HG03060 (cell line): ENCODE results near the gene TRABD2B.

ENCODE experiments used
- ATAC-seq: cut with Tn5 transposase; IDR thresholded peaks from one replicate; pipeline ENCODE4 v1.9.1; 2021; ENCODE audit warnings: low read depth, moderate number of reproducible peaks; ENCODE audit not compliant: unreplicated experiment

TRABD2B gene

DNA sequence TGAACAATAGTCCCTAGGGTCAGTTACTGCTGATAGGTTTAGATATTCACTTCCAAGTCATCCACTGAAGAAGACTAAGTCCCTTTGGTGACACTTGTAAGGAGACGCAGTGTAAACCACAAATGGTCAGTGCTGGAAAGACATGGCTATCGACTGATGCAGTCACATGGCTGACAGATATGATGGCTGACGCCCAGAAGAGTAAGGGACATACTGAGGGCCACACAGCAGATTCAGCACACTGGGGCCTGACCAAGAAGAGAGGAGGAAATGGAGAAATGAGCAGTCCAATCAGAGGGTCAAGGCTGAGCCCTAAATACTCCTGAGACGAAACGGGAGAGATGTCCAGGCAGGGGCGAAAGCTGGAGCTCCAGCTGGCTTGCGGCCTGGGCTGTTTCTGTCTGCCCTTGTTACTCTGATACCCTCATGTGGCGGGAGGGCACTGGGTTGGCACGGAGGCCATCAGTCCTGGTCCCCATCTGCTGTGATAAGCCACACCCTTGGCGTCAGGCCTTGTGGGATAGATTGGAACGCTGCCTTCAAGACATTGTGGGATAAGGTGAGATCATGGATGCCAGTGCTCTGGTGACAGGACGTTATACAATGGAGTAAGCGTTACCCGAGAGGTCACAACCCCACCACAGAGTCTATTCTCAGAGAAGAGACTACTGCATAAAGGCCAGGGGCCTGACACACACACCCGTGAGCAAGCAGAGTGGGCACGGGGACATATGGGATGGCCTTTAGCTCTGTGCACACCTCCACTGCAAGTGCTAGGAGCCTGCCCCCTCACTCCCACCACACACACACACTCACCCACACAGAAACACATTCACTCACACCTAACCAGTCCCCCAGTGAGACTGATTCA, 158.4 kb downstream of the TRABD2B start:
- no peak for ATAC-seq

- ATAC-seq = no peak
Measured at GRCh38 chr1:47837866-47838561, 159.2 kb downstream of the TRABD2B start.

GRCh38 chr1:47837056-47837830, 159.9 kb downstream of the TRABD2B start:
- no peak for ATAC-seq

- no peak for ATAC-seq
Measured at GRCh38 chr1:47835409-47835808, 161.8 kb downstream of the TRABD2B start.

DNA sequence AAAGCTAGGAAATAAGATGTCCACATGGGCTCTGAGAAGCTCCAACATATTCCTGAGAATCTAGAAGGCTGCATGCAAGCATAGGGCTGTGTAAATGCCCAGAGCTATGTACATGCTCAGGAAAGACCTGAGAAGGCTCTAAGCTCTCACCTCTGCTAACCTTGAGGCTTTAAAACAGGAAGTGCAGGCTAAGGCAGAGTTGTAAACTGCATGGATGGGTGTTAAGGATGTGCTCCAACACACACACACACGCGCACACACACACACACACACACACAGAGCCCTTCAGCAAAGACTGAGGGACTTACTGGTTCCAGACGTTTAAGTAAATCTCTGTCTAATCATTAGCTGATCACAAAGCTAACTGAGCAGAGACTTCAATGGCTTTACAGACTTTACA, 162.9 kb downstream of the TRABD2B start:
- ATAC-seq = no peak

DNA sequence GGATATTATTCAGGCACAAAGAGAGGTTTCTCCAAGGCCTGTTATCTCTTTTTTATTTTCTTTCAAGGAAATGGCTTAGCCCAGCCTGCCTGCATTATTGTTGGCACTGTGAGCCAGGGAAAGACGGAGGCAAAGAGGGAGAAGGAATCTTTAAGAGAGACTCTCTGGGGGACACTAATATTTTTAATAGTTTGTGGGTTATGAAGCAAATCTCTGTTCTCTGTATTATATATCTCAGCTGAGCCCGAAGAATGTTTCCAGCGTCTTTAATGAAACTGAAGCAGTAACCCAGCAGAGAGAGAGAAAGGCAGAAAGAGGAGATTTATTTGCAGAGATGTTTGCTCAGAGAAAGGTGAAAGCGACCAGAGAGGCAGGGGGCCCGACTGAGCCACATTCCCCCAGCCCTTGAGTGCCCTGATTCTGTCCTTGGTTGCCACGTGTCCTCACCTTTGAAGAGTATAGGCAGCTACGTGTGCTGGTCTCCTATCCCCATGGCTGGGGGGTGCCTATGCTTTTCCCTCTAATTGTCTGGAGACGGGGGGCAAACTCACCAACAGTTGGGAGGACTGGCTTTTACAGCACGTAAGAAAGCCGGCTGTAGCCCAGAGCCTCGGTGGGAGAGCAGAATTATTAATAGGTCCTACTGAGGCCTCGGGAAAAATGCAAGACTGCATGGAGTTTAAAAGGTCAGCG, 166.4 kb downstream of the TRABD2B start:
- ATAC-seq = no peak

DNA sequence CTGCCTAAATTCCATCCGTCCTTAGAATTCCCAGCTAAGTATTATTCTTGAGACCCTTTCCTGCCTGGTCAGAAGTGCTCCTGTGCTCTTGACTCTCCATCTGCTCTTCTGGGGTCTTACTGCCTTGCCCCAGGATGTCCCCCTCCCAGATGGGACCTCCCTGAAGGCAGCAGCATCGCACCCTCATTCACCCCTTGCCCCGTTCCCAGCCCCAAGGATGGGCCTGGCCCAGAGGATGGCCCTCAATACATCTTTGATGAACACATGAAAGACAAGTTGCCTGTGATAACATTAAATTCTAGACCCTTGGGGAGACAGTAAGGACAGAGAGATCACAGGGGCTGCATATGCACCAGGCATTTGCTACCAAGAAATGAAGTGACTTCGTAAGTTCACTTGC, 167.2 kb downstream of the TRABD2B start:
- ATAC-seq = no peak

DNA sequence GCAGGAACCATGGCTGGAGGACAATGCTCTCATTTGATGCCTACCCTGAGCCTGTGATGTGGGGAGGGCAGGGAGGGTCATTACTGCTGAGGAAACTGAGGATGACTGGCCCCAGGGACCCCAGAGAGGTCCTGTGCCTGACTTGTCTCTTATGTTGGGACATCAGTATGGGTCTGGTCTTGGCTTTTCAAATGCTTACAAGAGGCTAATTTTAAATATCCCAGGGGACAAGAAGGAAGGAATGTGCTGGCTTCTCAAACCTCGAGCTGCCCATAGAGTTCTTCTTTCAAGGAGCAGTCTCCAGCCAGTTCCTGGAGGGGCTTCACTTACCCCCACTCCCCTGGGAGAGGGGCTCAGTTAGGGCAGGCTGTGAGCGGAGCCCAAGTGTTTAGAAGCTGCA, 168.2 kb downstream of the TRABD2B start:
- no peak for ATAC-seq

GRCh38 chr1:47827109-47827508, 170.1 kb downstream of the TRABD2B start:
- no peak for ATAC-seq

GRCh38 chr1:47824716-47825115, 172.5 kb downstream of the TRABD2B start:
- no peak for ATAC-seq

GRCh38 chr1:47824297-47824696, 172.9 kb downstream of the TRABD2B start:
- no peak for ATAC-seq

DNA sequence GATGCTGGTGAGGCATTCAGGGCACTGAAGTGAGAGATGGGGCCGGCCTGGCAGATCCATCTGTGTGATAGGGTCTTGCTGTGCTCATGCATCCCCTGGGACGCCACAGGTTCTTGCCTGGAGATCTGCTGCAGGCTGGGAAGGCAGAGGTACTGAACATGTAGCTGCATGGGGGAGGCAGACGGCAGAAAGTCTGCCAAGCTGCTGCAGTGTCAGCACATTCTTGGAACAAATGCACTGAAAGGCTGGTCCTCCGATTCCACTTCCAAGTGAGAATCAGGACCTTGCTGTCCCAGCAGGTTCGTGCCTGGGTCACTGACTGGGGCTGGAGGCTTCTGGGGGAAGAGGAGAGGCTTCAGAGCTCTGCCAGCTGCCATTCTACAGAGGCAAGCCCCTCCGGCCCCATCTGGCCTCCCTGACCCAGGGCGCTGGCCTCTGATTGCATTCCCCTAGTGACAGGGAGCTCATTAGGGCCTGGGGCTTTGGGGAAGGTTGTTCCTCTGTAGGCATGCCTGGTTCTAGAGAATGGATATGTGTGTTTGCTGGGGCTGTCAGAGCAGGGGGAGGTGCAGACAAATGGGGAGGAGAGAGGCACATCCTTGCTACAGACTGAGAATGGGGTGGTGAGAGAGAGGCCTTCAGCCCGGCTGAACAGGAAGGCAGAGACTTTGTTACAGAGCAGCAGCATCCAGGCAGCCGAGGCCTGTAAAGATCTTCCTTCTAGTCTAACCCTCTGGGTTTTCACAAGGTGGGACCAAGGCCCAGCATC, 174.0 kb downstream of the TRABD2B start:
- no peak for ATAC-seq

DNA sequence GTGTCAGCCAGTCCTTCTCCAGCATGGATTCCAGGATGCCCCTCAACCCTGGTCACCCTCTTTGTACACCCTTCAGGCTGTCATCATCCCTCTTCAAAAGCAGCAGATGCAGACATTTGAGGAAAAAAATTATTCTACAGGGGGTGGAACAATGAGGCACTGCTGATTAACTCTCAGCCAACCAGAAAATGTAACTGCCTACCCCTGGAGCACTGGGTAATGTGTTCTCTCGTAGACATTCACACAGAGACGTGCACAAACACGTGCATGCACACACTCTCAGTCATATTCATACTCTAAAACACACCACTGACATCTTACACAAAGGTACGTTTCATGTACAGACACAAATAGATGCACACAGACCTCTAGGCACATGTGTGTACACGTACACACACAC, 175.4 kb downstream of the TRABD2B start:
- ATAC-seq = no peak

GRCh38 chr1:47819574-47819888, 177.7 kb downstream of the TRABD2B start:
- ATAC-seq = no peak

DNA sequence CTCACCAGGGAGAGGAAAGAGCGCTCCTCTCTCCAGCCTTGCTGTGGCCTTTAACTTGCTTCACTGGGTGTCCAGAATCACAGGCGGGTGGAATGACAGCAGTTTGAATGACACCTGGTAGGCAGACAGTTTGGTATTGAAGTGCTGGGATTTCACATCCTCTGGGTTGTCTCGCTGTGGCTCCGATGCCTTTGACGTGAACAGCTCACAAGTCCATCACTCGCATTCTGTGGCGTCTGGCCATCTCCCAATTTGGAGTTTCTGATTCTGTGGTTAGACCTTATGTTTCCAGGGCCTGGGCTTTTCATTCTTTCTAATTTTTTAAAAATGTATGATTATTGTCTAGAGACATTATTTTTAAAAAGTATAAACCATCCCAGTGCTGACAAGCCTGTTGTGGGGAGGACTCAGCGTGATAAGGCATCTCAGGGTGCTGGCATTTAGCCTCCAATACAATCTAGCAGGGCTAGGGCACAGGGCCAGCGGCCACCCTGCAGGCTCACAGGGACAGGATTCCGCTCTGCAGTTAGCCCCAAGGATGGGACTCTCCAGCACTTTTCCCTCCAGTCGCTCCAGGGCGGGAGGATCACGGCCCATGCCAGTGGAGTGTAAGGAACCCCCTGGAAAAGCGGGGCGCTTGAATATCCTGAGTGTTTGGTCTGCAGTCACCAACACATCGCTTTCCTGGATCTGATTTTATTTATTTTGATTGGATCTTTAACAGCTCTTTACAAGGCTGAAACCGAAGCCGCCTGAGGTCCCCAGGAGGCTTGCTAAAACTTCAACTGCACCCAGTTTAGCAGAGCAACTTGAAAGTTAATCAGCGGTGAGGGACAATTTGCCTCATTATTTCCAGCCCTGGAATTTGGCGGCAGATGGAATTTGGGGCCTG, 178.3 kb downstream of the TRABD2B start:
- no peak for ATAC-seq

DNA sequence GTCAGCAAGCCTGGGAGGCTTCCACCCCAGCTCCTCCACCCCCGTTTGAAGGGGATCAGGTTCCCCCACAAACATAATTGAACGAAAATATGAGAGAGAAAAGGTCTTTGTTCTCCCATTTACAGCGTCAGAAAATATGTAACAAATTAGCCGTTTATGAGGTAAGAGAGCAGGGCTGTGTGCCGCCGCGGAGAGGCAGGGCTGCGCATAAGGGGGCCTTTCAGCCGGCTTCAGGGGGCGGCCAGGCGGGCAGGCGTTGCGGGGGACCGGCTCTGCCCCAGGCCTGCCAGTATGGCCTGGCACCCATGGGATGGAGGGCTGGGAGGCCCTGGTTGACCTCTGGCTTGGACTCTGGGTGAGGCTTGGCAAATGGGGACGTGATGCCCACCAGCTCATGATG, 179.3 kb downstream of the TRABD2B start:
- ATAC-seq = no peak

DNA sequence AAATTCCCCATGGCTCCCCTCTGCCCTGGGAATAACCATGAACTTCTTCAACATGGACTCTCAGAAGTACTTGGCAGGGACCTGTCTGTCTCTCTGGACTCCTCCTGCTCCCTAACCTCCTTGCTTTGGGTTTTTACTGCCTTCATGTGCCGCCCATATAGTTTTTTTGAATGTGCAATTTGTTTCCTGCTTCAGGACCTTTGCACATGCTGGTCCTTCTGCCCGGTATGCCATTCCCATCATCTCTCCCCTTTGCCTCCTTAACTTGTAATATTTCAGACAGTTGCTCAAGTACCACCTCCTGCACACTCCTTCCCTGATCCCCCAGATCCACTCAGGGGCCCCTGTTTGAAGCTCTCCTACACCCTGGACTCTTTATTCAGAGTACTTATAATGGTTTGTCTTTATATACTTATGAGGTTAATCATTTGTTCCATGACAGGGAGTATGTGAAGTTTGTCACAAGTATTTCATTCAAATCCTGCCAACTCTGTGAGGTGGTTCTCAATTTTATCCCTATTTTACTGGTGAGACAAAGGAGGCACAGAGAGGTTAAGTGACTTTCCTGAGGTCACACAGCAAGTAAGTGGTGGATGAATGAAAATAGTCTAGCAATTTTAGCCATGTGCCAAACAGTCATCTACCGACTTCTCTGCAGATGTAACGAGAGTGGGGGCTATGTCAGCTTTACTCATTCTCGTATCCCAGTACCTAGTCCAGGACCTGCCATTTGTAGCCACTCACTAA, 180.7 kb downstream of the TRABD2B start:
- no peak for ATAC-seq

DNA sequence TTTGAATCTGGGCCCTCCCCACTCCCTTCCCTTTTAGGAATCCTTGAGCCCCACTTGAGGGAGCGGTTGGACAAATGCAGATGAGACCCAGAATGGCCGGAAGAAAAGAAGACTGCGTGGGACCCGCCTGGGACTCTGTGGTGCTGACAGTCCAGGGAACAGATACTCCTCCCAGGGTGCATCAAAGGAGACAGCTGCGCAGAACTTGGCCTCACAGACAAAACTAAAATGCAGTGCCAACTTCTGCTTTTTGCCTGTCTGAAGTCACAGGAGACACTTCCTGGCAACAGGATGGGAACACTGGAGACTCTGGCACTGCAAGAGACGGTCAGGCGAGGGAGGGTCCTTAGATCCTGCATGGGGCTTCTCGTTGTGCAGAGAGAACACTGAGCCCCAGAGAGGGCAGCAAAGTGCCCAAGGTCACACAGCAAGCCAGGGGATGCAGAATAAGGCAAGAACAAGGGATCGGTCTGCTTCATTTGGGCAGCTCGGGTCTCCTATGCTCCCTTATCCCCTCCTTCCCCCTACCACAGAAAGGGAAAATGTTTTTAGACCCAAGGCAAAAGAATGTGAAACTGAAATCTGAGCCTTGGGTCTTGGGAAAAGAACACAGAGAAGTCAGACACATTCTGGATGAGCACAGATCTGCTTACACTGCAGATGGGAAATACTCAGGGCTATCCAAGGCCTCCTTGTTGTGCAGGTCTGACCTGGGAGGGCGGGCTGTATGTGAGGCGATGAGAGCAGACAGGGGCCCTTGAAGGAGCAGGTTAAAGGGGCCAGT, 182.4 kb downstream of the TRABD2B start:
- ATAC-seq = no peak
